Neural progenitor cell (in vitro differentiated cells): ENCODE measurements around the gene SH3BP5L. TPM values are rescaled to one million over a fixed set of nuclear protein-coding genes. Genes with fewer than 3 reads are reported as not detected.

Source experiments
- DNase-seq: peaks from one replicate; pipeline ENCODE4 v3.0.0-alpha.2; 2016; ENCODE audit warnings: low spot score
- H2AFZ ChIP-seq: fragments of 200-600 bp; sonication (generic); replicated peaks from 2 replicates; pipeline ENCODE4 v1.6.1; 2016; ENCODE audit warnings: antibody characterized with exemption
- H3F3A ChIP-seq: fragments of 200-600 bp; sonication (generic); 2 replicates; pipeline ENCODE4 v1.6.1; 2016; ENCODE audit warnings: antibody characterized with exemption, low read depth
- H3K27ac ChIP-seq: fragments of 200-600 bp; sonication (generic); 2 replicates; pipeline ENCODE4 v1.5.1; 2016; ENCODE audit warnings: mild to moderate bottlenecking
- H3K27me3 ChIP-seq: fragments of 200-600 bp; sonication (generic); 2 replicates; pipeline ENCODE4 v1.6.1; 2016; ENCODE audit warnings: mild to moderate bottlenecking, moderate library complexity
- H3K36me3 ChIP-seq: fragments of 200-600 bp; sonication (generic); 2 replicates; pipeline ENCODE4 v1.5.1; 2016
- H3K4me1 ChIP-seq: fragments of 200-600 bp; sonication (generic); 2 replicates; pipeline ENCODE4 v1.6.1; 2016; ENCODE audit warnings: mixed run types
- H3K4me2 ChIP-seq: fragments of 200-600 bp; sonication (generic); 2 replicates; pipeline ENCODE4 v1.6.1; 2016
- H3K4me3 ChIP-seq: fragments of 200-600 bp; sonication (generic); 2 replicates; pipeline ENCODE4 v1.5.1; 2016
- H3K79me2 ChIP-seq: fragments of 200-600 bp; sonication (generic); 2 replicates; pipeline ENCODE4 v1.6.1; 2016; ENCODE audit warnings: low read depth
- H3K9ac ChIP-seq: fragments of 200-600 bp; sonication (generic); 2 replicates; pipeline ENCODE4 v1.6.1; 2016
- H3K9me3 ChIP-seq: fragments of 200-600 bp; sonication (generic); 2 replicates; pipeline ENCODE4 v1.5.1; 2016; ENCODE audit warnings: low read depth
- H4K20me1 ChIP-seq: fragments of 200-600 bp; sonication (generic); 2 replicates; pipeline ENCODE4 v1.6.1; 2016; ENCODE audit warnings: low read depth
- H3K27ac Mint-ChIP-seq: 3 replicates; pipeline ENCODE4 v1.8.0; 2021; ENCODE audit warnings: mixed read lengths
- H3K27me3 Mint-ChIP-seq: 2 replicates; pipeline ENCODE4 v1.8.0; 2022; ENCODE audit warnings: low read depth, mild to moderate bottlenecking, inconsistent platforms, moderate library complexity, mixed read lengths; ENCODE audit not compliant: insufficient read depth
- H3K36me3 Mint-ChIP-seq: 3 replicates; pipeline ENCODE4 v1.8.0; 2021; ENCODE audit warnings: mixed read lengths
- H3K4me1 Mint-ChIP-seq: 3 replicates; pipeline ENCODE4 v1.8.0; 2021; ENCODE audit warnings: mixed read lengths
- H3K4me3 Mint-ChIP-seq: 3 replicates; pipeline ENCODE4 v1.8.0; 2021; ENCODE audit warnings: mild to moderate bottlenecking, moderate library complexity, mixed read lengths
- H3K9me3 Mint-ChIP-seq: 3 replicates; pipeline ENCODE4 v1.8.0; 2020; ENCODE audit warnings: mixed read lengths
- CTCF ChIP-seq: fragments of 200-600 bp; sonication (generic); IDR thresholded peaks from 2 replicates; pipeline ENCODE4 v1.5.1; 2017; ENCODE audit warnings: antibody characterized with exemption, mild to moderate bottlenecking
- EZH2 ChIP-seq: fragments of 200-600 bp; sonication (generic); IDR thresholded peaks from 2 replicates; pipeline ENCODE4 v1.6.1; 2017; ENCODE audit warnings: antibody characterized with exemption, mild to moderate bottlenecking, moderate library complexity
- EZH2phosphoT487 ChIP-seq: fragments of 200-600 bp; sonication (generic); IDR thresholded peaks from 2 replicates; pipeline ENCODE4 v1.6.1; 2017; ENCODE audit warnings: antibody characterized with exemption
- total RNA-seq: library from RNA; depleted of rRNA; stranded (reverse); fragments of >200 nt; gene quantifications from 2 replicates; pipeline ENCODE4 v1.2.3, GENCODE V29; 2015; ENCODE audit warnings: low replicate concordance

Gene SH3BP5L
- total RNA-seq, 1 donor from 2014 or later: 9.6 TPM

GRCh38 chr1:248841702-248842395, 16.1 kb upstream of the SH3BP5L start:
- Histone ChIP-seq H3K4me1 (peaks cover 8% of the 10 kb centered on the region), H3K4me3 (no peak overlapping the region), H2AFZ (no peak overlapping the region), H3F3A (peaks cover 14% of the 10 kb centered on the region), H3K4me2 (no peak overlapping the region), H4K20me1 (peaks cover 30% of the 10 kb centered on the region), H3K27me3 (no peaks in the 10 kb centered on the region), H3K36me3 (no peaks in the 10 kb centered on the region), H3K79me2 (peaks cover 49% of the 10 kb centered on the region), H3K9me3 (no peaks in the 10 kb centered on the region), H3K27ac (no peak overlapping the region), H3K9ac (no peak overlapping the region)
- H3K9me3 Mint-ChIP-seq: no peaks in the 10 kb centered on the region
- peaks cover 5% of the 10 kb centered on the region for H3K36me3 Mint-ChIP-seq
- TF ChIP-seq EZH2phosphoT487 (no peak), CTCF (peak; percentile 74)
- H3K27ac Mint-ChIP-seq: no peak overlapping the region
- DNase-seq: peak; percentile 69
- peaks cover 22% of the 10 kb centered on the region for H3K4me1 Mint-ChIP-seq
- H3K4me3 Mint-ChIP-seq: no peak overlapping the region
- no peaks in the 10 kb centered on the region for H3K27me3 Mint-ChIP-seq

GRCh38 chr1:248840946-248841345, 15.2 kb upstream of the SH3BP5L start:
- Mint-ChIP-seq H3K27ac (peak overlapping the region; percentile 36), H3K27me3 (no peaks in the 10 kb centered on the region), H3K9me3 (no peaks in the 10 kb centered on the region), H3K36me3 (peaks cover 5% of the 10 kb centered on the region), H3K4me3 (peak overlapping the region; percentile 36), H3K4me1 (peaks cover 22% of the 10 kb centered on the region)
- no peak overlapping the region for H3K27ac ChIP-seq
- H4K20me1 ChIP-seq: peaks cover 30% of the 10 kb centered on the region
- peaks cover 49% of the 10 kb centered on the region for H3K79me2 ChIP-seq
- H3K4me1 ChIP-seq: peaks cover 8% of the 10 kb centered on the region
- DNase-seq: no peak
- H3K4me3 ChIP-seq: no peak overlapping the region
- peaks cover 3% of the 10 kb centered on the region for H3K27me3 ChIP-seq
- no peak overlapping the region for H2AFZ ChIP-seq
- H3K9me3 ChIP-seq: no peaks in the 10 kb centered on the region
- no peak for TF ChIP-seq EZH2
- no peak for TF ChIP-seq CTCF
- no peak overlapping the region for H3K9ac ChIP-seq
- no peaks in the 10 kb centered on the region for H3K36me3 ChIP-seq
- H3F3A ChIP-seq: peaks cover 14% of the 10 kb centered on the region
- H3K4me2 ChIP-seq: no peak overlapping the region

- H3K9me3 Mint-ChIP-seq: no peaks in the 10 kb centered on the region
- Histone ChIP-seq H3K9me3 (no peaks in the 10 kb centered on the region), H3K27ac (peak overlapping the region; percentile 79), H3K4me3 (peak overlapping the region; percentile 87), H3K36me3 (no peaks in the 10 kb centered on the region), H3K27me3 (peaks cover 16% of the 10 kb centered on the region), H2AFZ (peak overlapping the region; percentile 78), H3F3A (peaks cover 14% of the 10 kb centered on the region), H3K9ac (no peak overlapping the region), H3K79me2 (peaks cover 47% of the 10 kb centered on the region), H3K4me1 (peaks cover 8% of the 10 kb centered on the region), H4K20me1 (peaks cover 30% of the 10 kb centered on the region), H3K4me2 (peak overlapping the region; percentile 89)
- no peak overlapping the region for H3K4me3 Mint-ChIP-seq
- H3K27me3 Mint-ChIP-seq: no peaks in the 10 kb centered on the region
- no peak for TF ChIP-seq CTCF
- peaks cover 22% of the 10 kb centered on the region for H3K4me1 Mint-ChIP-seq
- H3K27ac Mint-ChIP-seq: peak overlapping the region; percentile 62
- H3K36me3 Mint-ChIP-seq: no peaks in the 10 kb centered on the region
- no peak for DNase-seq
Observed at GRCh38 chr1:248839168-248839555, 13.4 kb upstream of the SH3BP5L start.
